Chondrocyte (in vitro differentiated cells): ENCODE measurements around the gene RCAN1. TPM values are rescaled to one million over a fixed set of nuclear protein-coding genes. Genes with fewer than 3 reads are reported as not detected.
A peak's percentile ranks its signal among the peaks of the same experiment; 100 is the strongest.

Experiments
- DNase-seq: peaks from one replicate; pipeline ENCODE4 v3.0.0; 2021; ENCODE audit warnings: mixed read lengths, low spot score
- H3K27ac Mint-ChIP-seq: one replicate; pipeline ENCODE4 v1.8.0; 2021; ENCODE audit warnings: mild to moderate bottlenecking, moderate library complexity, mixed read lengths; ENCODE audit not compliant: unreplicated experiment
- H3K27me3 Mint-ChIP-seq: 2 replicates; pipeline ENCODE4 v1.8.0; 2021; ENCODE audit warnings: low read depth, mixed read lengths
- H3K36me3 Mint-ChIP-seq: 2 replicates; pipeline ENCODE4 v1.8.0; 2021; ENCODE audit warnings: low read depth, mixed read lengths
- H3K4me1 Mint-ChIP-seq: 2 replicates; pipeline ENCODE4 v1.8.0; 2021; ENCODE audit warnings: low read depth, mild to moderate bottlenecking, mixed read lengths
- H3K4me3 Mint-ChIP-seq: one replicate; pipeline ENCODE4 v1.8.0; 2021; ENCODE audit warnings: mild to moderate bottlenecking, moderate library complexity, mixed read lengths; ENCODE audit not compliant: unreplicated experiment
- H3K9me3 Mint-ChIP-seq: 2 replicates; pipeline ENCODE4 v1.8.0; 2021; ENCODE audit warnings: low read depth, mixed read lengths
- CTCF ChIP-seq: fragments of 200-600 bp; sonication (generic); IDR thresholded peaks from 2 replicates; pipeline ENCODE4 v1.5.0; 2021; ENCODE audit warnings: antibody characterized with exemption, mild to moderate bottlenecking, moderate library complexity
- total RNA-seq: library from RNA; stranded (reverse); gene quantifications from 3 replicates; pipeline ENCODE4 v1.2.1, GENCODE V29; 2021

RCAN1 gene
- total RNA-seq, 1 donor from 2014 or later: 80.9 TPM

DNA sequence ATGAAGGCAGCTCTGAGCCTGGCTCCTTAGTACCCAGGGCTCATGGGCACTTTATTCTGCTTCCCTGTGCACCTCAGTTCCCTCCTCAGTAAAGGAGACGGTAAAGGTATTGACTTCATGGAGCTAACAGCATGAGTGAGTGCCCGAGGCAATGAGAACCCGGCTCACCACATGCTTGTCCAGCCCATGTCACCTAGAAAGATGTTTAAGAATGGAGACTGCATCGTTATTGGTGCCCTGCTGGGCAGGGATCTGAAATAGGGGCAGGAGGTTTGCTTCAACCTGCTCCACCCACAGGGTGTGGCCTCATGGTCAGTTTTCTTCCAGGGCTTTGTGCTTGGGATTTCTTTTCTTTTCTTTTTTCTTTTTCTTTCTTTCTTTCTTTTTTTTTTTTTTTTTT is 95.9 kb downstream of the RCAN1 start:
- Mint-ChIP-seq H3K36me3 (peaks cover 51% of the 10 kb centered on the region), H3K27ac (peak overlapping the region; percentile 75), H3K27me3 (no peaks in the 10 kb centered on the region), H3K4me3 (no peak overlapping the region), H3K4me1 (peaks cover 63% of the 10 kb centered on the region), H3K9me3 (no peaks in the 10 kb centered on the region)
- DNase-seq: no peak
- TF ChIP-seq CTCF: no peak

GRCh38 chr21:34518301-34518700 is 96.6 kb downstream of the RCAN1 start:
- no peak for DNase-seq
- Mint-ChIP-seq H3K27me3 (no peaks in the 10 kb centered on the region), H3K36me3 (peaks cover 51% of the 10 kb centered on the region), H3K4me1 (peaks cover 57% of the 10 kb centered on the region), H3K4me3 (no peak overlapping the region), H3K9me3 (no peaks in the 10 kb centered on the region), H3K27ac (peak overlapping the region; percentile 75)
- no peak for TF ChIP-seq CTCF

DNA sequence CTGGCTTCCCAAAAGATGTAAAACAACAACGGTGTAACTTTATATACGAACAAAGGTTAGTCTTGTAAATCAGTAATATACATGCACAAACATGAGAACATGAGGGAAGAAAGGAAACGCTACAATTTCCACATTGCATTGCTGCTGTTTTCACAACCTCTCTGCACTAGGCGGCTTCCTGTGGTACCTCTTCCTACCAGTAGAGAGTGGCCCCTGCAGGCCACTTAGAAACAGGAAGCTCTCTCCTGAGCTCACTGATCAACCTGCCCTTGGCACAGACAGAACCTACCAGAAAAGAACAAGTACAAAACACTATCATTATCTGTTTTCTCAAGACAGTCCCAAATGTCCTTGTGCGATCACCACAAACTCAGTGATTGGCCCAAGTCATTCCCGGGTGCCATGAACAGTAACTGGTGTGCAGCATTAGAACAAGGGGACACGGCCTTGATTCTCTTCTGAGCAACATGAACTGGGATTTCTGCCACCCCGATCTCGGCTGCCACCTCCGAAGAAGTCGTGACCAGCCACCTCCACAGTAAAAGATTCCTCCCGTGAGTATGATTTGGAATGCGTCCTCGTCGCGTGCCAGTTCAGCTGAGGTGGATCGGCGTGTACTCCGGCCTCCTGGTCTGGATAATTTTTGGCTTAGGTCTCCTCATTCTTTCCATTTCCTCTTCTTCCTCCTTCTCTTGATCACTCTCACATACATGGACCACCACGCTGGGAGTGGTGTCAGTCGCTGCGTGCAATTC is 97.2 kb downstream of the RCAN1 start:
- DNase-seq: no peak
- peak; percentile 52 for TF ChIP-seq CTCF
- Mint-ChIP-seq H3K4me3 (no peak overlapping the region), H3K4me1 (peaks cover 52% of the 10 kb centered on the region), H3K27me3 (no peaks in the 10 kb centered on the region), H3K27ac (peak overlapping the region; percentile 75), H3K9me3 (no peaks in the 10 kb centered on the region), H3K36me3 (peaks cover 49% of the 10 kb centered on the region)

DNA sequence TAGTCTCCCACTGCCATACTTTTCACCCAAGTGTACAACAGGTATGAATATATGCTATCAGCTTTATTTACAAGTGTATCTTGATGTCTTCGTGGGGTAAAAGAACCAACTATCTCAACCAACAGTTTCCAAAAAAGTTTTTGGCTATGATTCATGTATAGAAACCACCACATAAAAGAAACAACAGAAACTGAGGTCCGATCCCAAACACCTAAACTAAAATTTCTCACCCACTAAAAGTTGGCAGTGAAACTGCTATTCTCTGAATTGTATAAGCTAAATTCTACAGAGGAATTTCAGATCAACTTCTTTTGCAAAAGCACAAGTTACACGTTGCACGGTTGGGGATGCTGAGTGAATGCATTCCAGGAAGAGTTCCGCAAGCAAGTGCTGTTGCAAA is 97.9 kb downstream of the RCAN1 start:
- peaks cover 45% of the 10 kb centered on the region for H3K36me3 Mint-ChIP-seq
- DNase-seq: no peak
- no peak for TF ChIP-seq CTCF
- H3K9me3 Mint-ChIP-seq: no peaks in the 10 kb centered on the region
- H3K4me1 Mint-ChIP-seq: peaks cover 47% of the 10 kb centered on the region
- no peak overlapping the region for H3K27ac Mint-ChIP-seq
- no peak overlapping the region for H3K4me3 Mint-ChIP-seq
- H3K27me3 Mint-ChIP-seq: no peaks in the 10 kb centered on the region

- Mint-ChIP-seq H3K4me3 (no peak overlapping the region), H3K9me3 (no peaks in the 10 kb centered on the region), H3K4me1 (peaks cover 24% of the 10 kb centered on the region), H3K27me3 (no peaks in the 10 kb centered on the region), H3K27ac (no peak overlapping the region), H3K36me3 (peaks cover 21% of the 10 kb centered on the region)
- no peak for TF ChIP-seq CTCF
- DNase-seq: no peak
Observed at GRCh38 chr21:34514576-34515115, 100.3 kb downstream of the RCAN1 start.
